Measurements from ENCODE around the gene CAMTA1.

Gene CAMTA1

GRCh38 chr1:7636795-7637526 lies 851.7 kb downstream of the CAMTA1 start:
- Mint-ChIP-seq H3K9me3 (no peaks in the 10 kb centered on the region), H3K4me3 (no peak overlapping the region), H3K4me1 (ENCODE audit: low read depth) (no peaks in the 10 kb centered on the region), H3K27me3 (peaks cover 26% of the 10 kb centered on the region), H3K27ac (no peak overlapping the region), H3K36me3 (ENCODE audit: low read depth) (no peaks in the 10 kb centered on the region)
- no peak for DNase-seq

- no peaks in the 10 kb centered on the region for H3K9me3 Mint-ChIP-seq
- H3K4me3 Mint-ChIP-seq, result no peak overlapping the region
- no peaks in the 10 kb centered on the region for H3K36me3 Mint-ChIP-seq (ENCODE audit: low read depth)
- no peak for DNase-seq
- no peaks in the 10 kb centered on the region for H3K4me1 Mint-ChIP-seq (ENCODE audit: low read depth)
- H3K27ac Mint-ChIP-seq, result no peak overlapping the region
- peaks cover 16% of the 10 kb centered on the region for H3K27me3 Mint-ChIP-seq
Measured at GRCh38 chr1:7638078-7638477, 852.8 kb downstream of the CAMTA1 start.

GRCh38 chr1:7639435-7640131 lies 854.3 kb downstream of the CAMTA1 start:
- H3K4me1 Mint-ChIP-seq (ENCODE audit: low read depth), result no peaks in the 10 kb centered on the region
- DNase-seq, result no peak
- H3K27ac Mint-ChIP-seq, result no peak overlapping the region
- H3K27me3 Mint-ChIP-seq, result peaks cover 2% of the 10 kb centered on the region
- no peaks in the 10 kb centered on the region for H3K36me3 Mint-ChIP-seq (ENCODE audit: low read depth)
- H3K4me3 Mint-ChIP-seq, result no peak overlapping the region
- H3K9me3 Mint-ChIP-seq, result no peaks in the 10 kb centered on the region

- DNase-seq, result no peak
- no peaks in the 10 kb centered on the region for H3K9me3 Mint-ChIP-seq
- no peaks in the 10 kb centered on the region for H3K4me1 Mint-ChIP-seq (ENCODE audit: low read depth)
- H3K27me3 Mint-ChIP-seq, result no peaks in the 10 kb centered on the region
- no peak overlapping the region for H3K4me3 Mint-ChIP-seq
- no peak overlapping the region for H3K27ac Mint-ChIP-seq
- no peaks in the 10 kb centered on the region for H3K36me3 Mint-ChIP-seq (ENCODE audit: low read depth)
Measured at GRCh38 chr1:7640350-7640749, 855.1 kb downstream of the CAMTA1 start.

GRCh38 chr1:7640920-7641585 lies 855.8 kb downstream of the CAMTA1 start:
- no peak for DNase-seq
- Mint-ChIP-seq H3K27ac (no peak overlapping the region), H3K4me1 (ENCODE audit: low read depth) (no peaks in the 10 kb centered on the region), H3K27me3 (no peaks in the 10 kb centered on the region), H3K4me3 (no peak overlapping the region), H3K9me3 (no peaks in the 10 kb centered on the region), H3K36me3 (ENCODE audit: low read depth) (no peaks in the 10 kb centered on the region)

GRCh38 chr1:7641587-7642417 lies 856.5 kb downstream of the CAMTA1 start:
- H3K4me1 Mint-ChIP-seq (ENCODE audit: low read depth), result no peaks in the 10 kb centered on the region
- no peak overlapping the region for H3K27ac Mint-ChIP-seq
- H3K9me3 Mint-ChIP-seq, result no peaks in the 10 kb centered on the region
- H3K27me3 Mint-ChIP-seq, result no peaks in the 10 kb centered on the region
- no peak overlapping the region for H3K4me3 Mint-ChIP-seq
- H3K36me3 Mint-ChIP-seq (ENCODE audit: low read depth), result no peaks in the 10 kb centered on the region
- DNase-seq, result no peak

GRCh38 chr1:7642418-7642704 lies 857.1 kb downstream of the CAMTA1 start:
- Mint-ChIP-seq H3K4me3 (no peak overlapping the region), H3K4me1 (ENCODE audit: low read depth) (no peaks in the 10 kb centered on the region), H3K36me3 (ENCODE audit: low read depth) (no peaks in the 10 kb centered on the region), H3K27ac (no peak overlapping the region), H3K27me3 (no peaks in the 10 kb centered on the region), H3K9me3 (no peaks in the 10 kb centered on the region)
- no peak for DNase-seq

- H3K4me1 Mint-ChIP-seq (ENCODE audit: low read depth), result no peaks in the 10 kb centered on the region
- no peaks in the 10 kb centered on the region for H3K9me3 Mint-ChIP-seq
- no peak for DNase-seq
- H3K4me3 Mint-ChIP-seq, result no peak overlapping the region
- H3K36me3 Mint-ChIP-seq (ENCODE audit: low read depth), result no peaks in the 10 kb centered on the region
- H3K27ac Mint-ChIP-seq, result no peak overlapping the region
- no peaks in the 10 kb centered on the region for H3K27me3 Mint-ChIP-seq
Measured at GRCh38 chr1:7642781-7643529, 857.7 kb downstream of the CAMTA1 start.

- Mint-ChIP-seq H3K9me3 (no peaks in the 10 kb centered on the region), H3K36me3 (ENCODE audit: low read depth) (no peaks in the 10 kb centered on the region), H3K4me1 (ENCODE audit: low read depth) (no peaks in the 10 kb centered on the region), H3K27me3 (no peaks in the 10 kb centered on the region), H3K27ac (no peak overlapping the region), H3K4me3 (no peak overlapping the region)
- DNase-seq, result no peak
Measured at GRCh38 chr1:7643530-7643929, 858.3 kb downstream of the CAMTA1 start.

GRCh38 chr1:7644086-7644485 lies 858.8 kb downstream of the CAMTA1 start:
- no peaks in the 10 kb centered on the region for H3K27me3 Mint-ChIP-seq
- no peak overlapping the region for H3K27ac Mint-ChIP-seq
- H3K4me1 Mint-ChIP-seq (ENCODE audit: low read depth), result no peaks in the 10 kb centered on the region
- DNase-seq, result no peak
- no peak overlapping the region for H3K4me3 Mint-ChIP-seq
- H3K9me3 Mint-ChIP-seq, result no peaks in the 10 kb centered on the region
- H3K36me3 Mint-ChIP-seq (ENCODE audit: low read depth), result no peaks in the 10 kb centered on the region

GRCh38 chr1:7644961-7645750 lies 859.9 kb downstream of the CAMTA1 start:
- no peaks in the 10 kb centered on the region for H3K27me3 Mint-ChIP-seq
- no peak for DNase-seq

GRCh38 chr1:7645751-7646048 lies 860.4 kb downstream of the CAMTA1 start:
- no peak for DNase-seq
- Mint-ChIP-seq H3K4me1 (ENCODE audit: low read depth) (no peaks in the 10 kb centered on the region), H3K4me3 (no peak overlapping the region), H3K9me3 (no peaks in the 10 kb centered on the region), H3K27ac (no peak overlapping the region), H3K27me3 (no peaks in the 10 kb centered on the region), H3K36me3 (ENCODE audit: low read depth) (no peaks in the 10 kb centered on the region)

More at GRCh38 chr1:7644961-7645750, 859.9 kb downstream of the CAMTA1 start:
- no peaks in the 10 kb centered on the region for H3K4me1 Mint-ChIP-seq (ENCODE audit: low read depth)
- no peak overlapping the region for H3K27ac Mint-ChIP-seq
- no peak overlapping the region for H3K4me3 Mint-ChIP-seq
- no peaks in the 10 kb centered on the region for H3K9me3 Mint-ChIP-seq
- no peaks in the 10 kb centered on the region for H3K36me3 Mint-ChIP-seq (ENCODE audit: low read depth)

- no peaks in the 10 kb centered on the region for H3K9me3 Mint-ChIP-seq
- H3K27me3 Mint-ChIP-seq, result no peaks in the 10 kb centered on the region
- H3K27ac Mint-ChIP-seq, result no peak overlapping the region
- no peak overlapping the region for H3K4me3 Mint-ChIP-seq
- H3K36me3 Mint-ChIP-seq (ENCODE audit: low read depth), result no peaks in the 10 kb centered on the region
- no peak for DNase-seq
- H3K4me1 Mint-ChIP-seq (ENCODE audit: low read depth), result no peaks in the 10 kb centered on the region
Measured at GRCh38 chr1:7646164-7646563, 860.9 kb downstream of the CAMTA1 start.
